Upper lobe of right lung (tissue), 1 donor: ENCODE data around the gene TIAM1. TPM values are rescaled to one million over a fixed set of nuclear protein-coding genes. Genes with fewer than 3 reads are reported as not detected.

Source experiments
- ATAC-seq: fragments of 200-7000 bp; cut with Tn5 transposase; one replicate; pipeline ENCODE4 v1.9.1; 2020; ENCODE audit warnings: mild to moderate bottlenecking, moderate library complexity
- DNase-seq: peaks from one replicate; pipeline ENCODE4 v3.0.0-alpha.2; 2020
- H3K27ac ChIP-seq: fragments of 200-600 bp; one replicate; pipeline ENCODE4 v1.8.0; 2022
- H3K27me3 ChIP-seq: fragments of 200-600 bp; one replicate; pipeline ENCODE4 v1.8.0; 2022; ENCODE audit warnings: mild to moderate bottlenecking
- H3K36me3 ChIP-seq: fragments of 200-600 bp; one replicate; pipeline ENCODE4 v1.8.0; 2022
- H3K4me1 ChIP-seq: fragments of 200-600 bp; one replicate; pipeline ENCODE4 v1.8.0; 2022
- H3K4me3 ChIP-seq: fragments of 200-600 bp; one replicate; pipeline ENCODE4 v1.8.0; 2022; ENCODE audit warnings: mild to moderate bottlenecking
- H3K9me3 ChIP-seq: fragments of 200-600 bp; one replicate; pipeline ENCODE4 v1.8.0; 2022
- CTCF ChIP-seq: fragments of 200-600 bp; IDR thresholded peaks from one replicate; pipeline ENCODE4 v1.8.0; 2022; ENCODE audit warnings: antibody characterized with exemption
- intact Hi-C: fragments of 100-400 bp; cut with DNase I; formaldehyde crosslinking; loops from one replicate; pipeline ENCODE4 v1.11.0; 2022
- total RNA-seq: library from RNA; stranded (reverse); fragmentation: NEBNext Ultra II Directional; extraction: Animal tissue kit (Norgen Biotek cat#: 25700); gene quantifications from one replicate; pipeline ENCODE4 v1.2.1, GENCODE V29; 2021
- donor health status: DM: no; HTN: yes; CAD: no; lungs with severe emphysema.

TIAM1 gene
- total RNA-seq, 1 donor from 2014 or later = 27.3 TPM

- no peak for DNase-seq
- intact Hi-C loops = no loop called here
- peak; percentile 70 for ATAC-seq
These were observed 17.4 kb downstream of the TIAM1 start for GRCh38 chr21:31326522-31327242.

GRCh38 chr21:31318971-31319370 lies 25.1 kb downstream of the TIAM1 start:
- intact Hi-C loops = no loop called here
- H3K27me3 ChIP-seq = no peaks in the 10 kb centered on the region
- no peak for DNase-seq

More at GRCh38 chr21:31326522-31327242, 17.4 kb downstream of the TIAM1 start:
- Histone ChIP-seq H3K9me3 (no peaks in the 10 kb centered on the region), H3K27me3 (no peaks in the 10 kb centered on the region), H3K4me3 (no peak overlapping the region), H3K4me1 (no peaks in the 10 kb centered on the region), H3K36me3 (no peaks in the 10 kb centered on the region), H3K27ac (no peak overlapping the region)
- TF ChIP-seq CTCF = no peak

GRCh38 chr21:31317688-31318087 lies 26.4 kb downstream of the TIAM1 start:
- no peak overlapping the region for H3K4me3 ChIP-seq
- TF ChIP-seq CTCF = no peak
- H3K4me1 ChIP-seq = no peaks in the 10 kb centered on the region
- H3K27me3 ChIP-seq = no peaks in the 10 kb centered on the region
- H3K36me3 ChIP-seq = no peaks in the 10 kb centered on the region
- H3K9me3 ChIP-seq = no peaks in the 10 kb centered on the region
- ATAC-seq (no peak), DNase-seq (no peak)
- no peak overlapping the region for H3K27ac ChIP-seq
- intact Hi-C loops = no loop called here

More at GRCh38 chr21:31318971-31319370, 25.1 kb downstream of the TIAM1 start:
- H3K36me3 ChIP-seq = no peaks in the 10 kb centered on the region
- no peak for TF ChIP-seq CTCF
- H3K9me3 ChIP-seq = no peaks in the 10 kb centered on the region
- H3K4me1 ChIP-seq = no peaks in the 10 kb centered on the region
- ATAC-seq = no peak
- no peak overlapping the region for H3K4me3 ChIP-seq
- H3K27ac ChIP-seq = no peak overlapping the region

GRCh38 chr21:31316488-31317169 lies 27.4 kb downstream of the TIAM1 start:
- no peak for ATAC-seq
- no peak for DNase-seq
- Histone ChIP-seq H3K36me3 (no peaks in the 10 kb centered on the region), H3K4me3 (no peak overlapping the region), H3K27ac (no peak overlapping the region), H3K9me3 (no peaks in the 10 kb centered on the region), H3K27me3 (no peaks in the 10 kb centered on the region), H3K4me1 (no peaks in the 10 kb centered on the region)
- intact Hi-C loops = no loop called here
- TF ChIP-seq CTCF = no peak

- intact Hi-C loops = no loop called here
- ATAC-seq = no peak
These were observed 28.0 kb downstream of the TIAM1 start for GRCh38 chr21:31316072-31316471.

More at GRCh38 chr21:31316072-31316471, 28.0 kb downstream of the TIAM1 start:
- Histone ChIP-seq H3K27me3 (no peaks in the 10 kb centered on the region), H3K4me1 (no peaks in the 10 kb centered on the region), H3K4me3 (no peak overlapping the region), H3K9me3 (no peaks in the 10 kb centered on the region), H3K27ac (no peak overlapping the region), H3K36me3 (no peaks in the 10 kb centered on the region)
- TF ChIP-seq CTCF = no peak
- no peak for DNase-seq
